Bronchial epithelial cell (primary cell): ENCODE results near the gene PABPN1L. TPM values are rescaled to one million over a fixed set of nuclear protein-coding genes. Genes with fewer than 3 reads are reported as not detected.

Source experiments
- DNase-seq: peaks from one replicate; pipeline ENCODE4 v3.0.0-alpha.2; 2010; ENCODE audit warnings: low read depth
- FAIRE-seq: peaks from 2 replicates; lab custom pipeline; 2011; peaks lifted over from hg19 to GRCh38; lab: Jason Lieb, UNC
- H3K27me3 ChIP-seq: 2 replicates; pipeline ENCODE4 v1.5.1; 2011; ENCODE audit warnings: low read length; ENCODE audit not compliant: control insufficient read depth, insufficient read depth
- H3K36me3 ChIP-seq: 2 replicates; pipeline ENCODE4 v1.5.1; 2011; ENCODE audit warnings: low read length; ENCODE audit not compliant: control insufficient read depth, insufficient read depth
- H3K4me3 ChIP-seq: 2 replicates; pipeline ENCODE4 v1.5.1; 2011; ENCODE audit warnings: mild to moderate bottlenecking, low read depth, low read length, control low read depth
- total RNA-seq: library from RNA; depleted of rRNA; stranded (reverse); fragments of >200 nt; gene quantifications from 2 replicates; pipeline ENCODE4 v1.2.1, GENCODE V29; 2014
- TF ChIP-seq, protein P1 (sequence below): IDR thresholded peaks from 2 replicates; pipeline ENCODE4 v1.5.1; 2011; ENCODE audit warnings: mild to moderate bottlenecking, moderate library complexity, low read length, control low read depth, inconsistent platforms; ENCODE audit not compliant: insufficient read depth, severe bottlenecking

PABPN1L gene
- total RNA-seq, 1 donor from 2014 or later: not detected

DNA sequence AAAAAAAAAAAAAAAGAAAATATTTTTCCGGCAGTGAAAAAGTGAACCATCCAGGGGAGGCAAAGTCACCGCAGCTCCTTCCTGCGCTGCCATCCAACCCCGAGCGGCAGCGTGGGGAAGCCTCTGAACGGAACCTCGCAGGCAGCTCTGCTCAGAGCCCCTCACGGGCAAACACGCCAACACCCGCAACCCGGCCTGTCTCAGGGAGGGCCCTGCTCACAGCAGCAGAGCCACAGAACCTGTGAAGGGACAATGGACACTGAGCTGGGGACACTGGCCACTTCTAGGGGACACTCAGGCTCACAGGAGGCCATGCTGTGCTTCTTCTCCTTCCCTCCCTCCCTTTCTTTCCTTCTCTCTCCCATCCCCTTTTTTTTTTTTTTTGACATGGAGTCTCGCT is 33.4 kb downstream of the PABPN1L start:
- Histone ChIP-seq H3K36me3 (peaks cover 6% of the 10 kb centered on the region), H3K4me3 (no peak overlapping the region), H3K27me3 (no peaks in the 10 kb centered on the region)
- no peak for DNase-seq
- TF ChIP-seq, protein P1, sequence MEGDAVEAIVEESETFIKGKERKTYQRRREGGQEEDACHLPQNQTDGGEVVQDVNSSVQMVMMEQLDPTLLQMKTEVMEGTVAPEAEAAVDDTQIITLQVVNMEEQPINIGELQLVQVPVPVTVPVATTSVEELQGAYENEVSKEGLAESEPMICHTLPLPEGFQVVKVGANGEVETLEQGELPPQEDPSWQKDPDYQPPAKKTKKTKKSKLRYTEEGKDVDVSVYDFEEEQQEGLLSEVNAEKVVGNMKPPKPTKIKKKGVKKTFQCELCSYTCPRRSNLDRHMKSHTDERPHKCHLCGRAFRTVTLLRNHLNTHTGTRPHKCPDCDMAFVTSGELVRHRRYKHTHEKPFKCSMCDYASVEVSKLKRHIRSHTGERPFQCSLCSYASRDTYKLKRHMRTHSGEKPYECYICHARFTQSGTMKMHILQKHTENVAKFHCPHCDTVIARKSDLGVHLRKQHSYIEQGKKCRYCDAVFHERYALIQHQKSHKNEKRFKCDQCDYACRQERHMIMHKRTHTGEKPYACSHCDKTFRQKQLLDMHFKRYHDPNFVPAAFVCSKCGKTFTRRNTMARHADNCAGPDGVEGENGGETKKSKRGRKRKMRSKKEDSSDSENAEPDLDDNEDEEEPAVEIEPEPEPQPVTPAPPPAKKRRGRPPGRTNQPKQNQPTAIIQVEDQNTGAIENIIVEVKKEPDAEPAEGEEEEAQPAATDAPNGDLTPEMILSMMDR: no peak
- FAIRE-seq: no peak

DNA sequence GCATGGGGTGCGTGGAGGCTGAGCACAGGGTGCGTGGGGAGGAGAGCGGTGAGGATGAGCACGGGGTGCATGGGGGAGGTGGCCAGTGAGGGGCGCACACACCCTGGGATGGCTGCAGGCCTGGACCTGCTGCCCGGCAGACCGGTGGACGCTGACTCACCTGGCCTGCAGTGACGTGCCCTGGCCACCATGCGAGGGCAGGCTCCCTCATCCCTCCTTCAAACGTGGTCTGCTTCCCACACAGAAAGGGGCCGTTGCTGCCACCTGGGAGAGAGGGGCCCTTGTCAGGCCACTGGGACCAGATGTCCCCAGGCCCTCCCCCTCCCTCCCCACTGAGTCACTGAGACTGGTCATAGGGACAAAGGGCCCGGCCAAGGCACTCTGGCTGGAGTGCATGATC is 34.6 kb downstream of the PABPN1L start:
- H3K4me3 ChIP-seq: no peak overlapping the region
- TF ChIP-seq, protein P1: peak; percentile 37
- FAIRE-seq (no peak), DNase-seq (peak; percentile 49)
- H3K36me3 ChIP-seq: peaks cover 6% of the 10 kb centered on the region
- no peaks in the 10 kb centered on the region for H3K27me3 ChIP-seq

DNA sequence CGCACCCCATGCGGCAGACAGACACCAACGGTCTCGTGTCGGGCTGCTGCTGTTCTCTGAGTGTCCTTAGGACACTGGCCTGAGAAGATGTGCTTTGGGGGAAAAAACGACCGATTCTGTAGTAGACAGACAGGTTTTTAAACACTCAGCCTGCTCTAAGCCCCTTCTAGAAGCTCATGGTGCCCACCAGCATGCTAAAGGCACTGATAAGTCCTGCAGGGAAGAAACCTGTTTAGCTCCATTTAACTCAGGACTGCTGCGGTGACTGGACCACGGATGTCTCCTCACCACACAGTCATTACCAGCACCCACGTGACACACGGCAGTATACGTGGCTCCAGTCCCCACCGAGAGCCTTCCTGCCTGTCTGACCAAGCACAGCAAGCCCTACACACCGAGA is 35.7 kb downstream of the PABPN1L start:
- H3K4me3 ChIP-seq: no peak overlapping the region
- DNase-seq (no peak), FAIRE-seq (no peak)
- TF ChIP-seq, protein P1: no peak
- peaks cover 6% of the 10 kb centered on the region for H3K36me3 ChIP-seq
- H3K27me3 ChIP-seq: no peaks in the 10 kb centered on the region

DNA sequence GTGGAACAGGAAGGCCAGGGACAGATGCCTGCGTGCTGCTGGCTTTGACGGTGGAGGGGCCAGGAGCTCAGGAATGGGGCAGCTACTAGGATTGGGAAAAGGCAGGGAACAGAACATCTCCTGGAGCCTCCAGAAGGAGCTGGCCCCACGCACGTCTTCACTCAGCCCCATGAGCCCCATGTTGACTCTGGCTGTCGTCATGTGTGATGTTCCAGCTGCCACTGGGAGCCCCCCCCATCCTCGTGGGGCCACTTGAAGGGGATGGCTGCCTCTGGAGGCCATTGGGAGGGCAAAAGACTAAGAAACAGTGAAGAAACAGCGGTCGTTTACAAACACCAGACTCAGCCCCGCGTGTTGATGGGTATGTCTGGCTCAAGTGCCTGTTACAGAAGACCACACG is 36.2 kb downstream of the PABPN1L start:
- peaks cover 3% of the 10 kb centered on the region for H3K36me3 ChIP-seq
- DNase-seq (no peak), FAIRE-seq (no peak)
- no peak overlapping the region for H3K4me3 ChIP-seq
- TF ChIP-seq, protein P1: no peak
- H3K27me3 ChIP-seq: no peaks in the 10 kb centered on the region

DNA sequence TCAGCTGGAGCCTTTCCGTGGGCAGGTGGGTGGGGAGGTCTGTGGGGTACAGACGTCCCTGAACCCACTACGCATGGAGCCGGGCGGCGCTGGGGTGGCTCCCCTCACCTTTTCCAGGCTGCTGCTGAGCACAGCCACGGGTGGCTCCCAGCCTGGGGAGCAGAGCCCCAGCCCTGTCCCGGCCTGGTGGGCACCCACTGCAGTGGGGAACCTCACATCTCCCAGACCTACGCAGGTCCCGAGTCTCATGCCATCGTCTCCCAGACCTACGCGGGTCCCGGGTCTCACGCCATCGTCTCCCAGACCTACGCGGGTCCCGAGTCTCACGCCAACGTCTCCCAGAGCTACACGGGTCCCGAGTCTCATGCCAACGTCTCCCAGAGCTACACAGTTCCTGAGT is 37.7 kb downstream of the PABPN1L start:
- TF ChIP-seq, protein P1: no peak
- H3K4me3 ChIP-seq: no peak overlapping the region
- FAIRE-seq: no peak
- no peak for DNase-seq
- peaks cover 6% of the 10 kb centered on the region for H3K36me3 ChIP-seq
- H3K27me3 ChIP-seq: no peaks in the 10 kb centered on the region

DNA sequence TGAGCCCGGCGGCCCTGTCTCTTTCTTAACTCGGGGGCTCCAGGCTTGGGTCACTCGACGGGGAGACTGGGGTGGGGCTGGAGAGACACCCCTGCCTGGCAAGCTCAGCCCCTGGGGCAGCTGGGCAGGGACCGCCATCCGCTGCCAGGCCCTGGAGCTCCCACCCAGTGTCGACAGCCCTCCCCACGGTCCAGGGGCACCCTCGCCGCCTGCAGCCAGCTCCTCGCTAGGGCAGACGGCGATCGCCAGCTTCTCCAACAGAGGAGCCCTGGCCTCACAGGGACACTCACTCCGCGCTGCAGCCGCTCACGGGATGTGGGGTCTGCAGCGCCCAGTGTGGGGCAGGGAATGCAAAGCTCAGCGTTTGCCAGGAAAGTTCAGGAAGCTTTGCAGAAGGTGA is 38.7 kb downstream of the PABPN1L start:
- Histone ChIP-seq H3K27me3 (no peaks in the 10 kb centered on the region), H3K4me3 (no peak overlapping the region), H3K36me3 (peaks cover 6% of the 10 kb centered on the region)
- FAIRE-seq: no peak
- TF ChIP-seq, protein P1: no peak
- no peak for DNase-seq
